ENCODE results near the gene KCNN2.

GRCh38 chr5:114524221-114524620, 162.4 kb downstream of the KCNN2 start:
- no peak for TF ChIP-seq POLR2A (IDR thresholded peaks at IDR 0.05; ENCODE audit: borderline replicate concordance, extremely low read depth, insufficient read depth, insufficient read length)
- no peak for TF ChIP-seq CTCF (IDR thresholded peaks at IDR 0.05 in 2 of 3, conservative IDR thresholded peaks at IDR 0.05 in 1 of 3; ENCODE audit: borderline replicate concordance in 1 of 3, insufficient read depth in 1 of 3, low read depth in 2 of 3, low read length in 2 of 3)
- no peak for TF ChIP-seq EGR1 (IDR thresholded peaks at IDR 0.05; ENCODE audit: low read depth)
- no peak for TF ChIP-seq SP1 (IDR thresholded peaks at IDR 0.05; ENCODE audit: low read depth)
- no peak for TF ChIP-seq EZH2 (IDR thresholded peaks at IDR 0.05)
- no peak for TF ChIP-seq POLR2AphosphoS5 (IDR thresholded peaks at IDR 0.05; ENCODE audit: low read depth, low read length)
- TF ChIP-seq SIN3A (IDR thresholded peaks at IDR 0.05; ENCODE audit: low read depth), result no peak
